ENCODE results near the gene PHACTR3.

PHACTR3 gene

GRCh38 chr20:59751075-59751711 lies 146.9 kb downstream of the PHACTR3 start:
- H3K4me1 ChIP-seq (ENCODE audit: control insufficient read depth in 1 of 2, insufficient read depth in 1 of 2, low read depth in 1 of 2, low read length in 1 of 2): no peaks in the 10 kb centered on the region
- H3K9me3 ChIP-seq: no peaks in the 10 kb centered on the region
- H3K4me3 ChIP-seq (ENCODE audit: low read depth in 1 of 2, low read length in 1 of 2): no peak overlapping the region
- TF ChIP-seq CTCF (IDR thresholded peaks at IDR 0.05): peak; percentile 20
- H3K27ac ChIP-seq: no peak overlapping the region
- H3K27me3 ChIP-seq: peaks cover 59% of the 10 kb centered on the region
- H3K36me3 ChIP-seq: no peaks in the 10 kb centered on the region

GRCh38 chr20:59752101-59752586 lies 147.8 kb downstream of the PHACTR3 start:
- H3K27me3 ChIP-seq: peaks cover 51% of the 10 kb centered on the region

GRCh38 chr20:59752704-59753460 lies 148.5 kb downstream of the PHACTR3 start:
- H3K36me3 ChIP-seq: no peaks in the 10 kb centered on the region
- no peak for TF ChIP-seq CTCF (IDR thresholded peaks at IDR 0.05)
- H3K27ac ChIP-seq: no peak overlapping the region
- H3K9me3 ChIP-seq: no peaks in the 10 kb centered on the region
- H3K4me3 ChIP-seq (ENCODE audit: low read depth in 1 of 2, low read length in 1 of 2): no peak overlapping the region
- no peaks in the 10 kb centered on the region for H3K4me1 ChIP-seq (ENCODE audit: control insufficient read depth in 1 of 2, insufficient read depth in 1 of 2, low read depth in 1 of 2, low read length in 1 of 2)
- H3K27me3 ChIP-seq: peaks cover 52% of the 10 kb centered on the region

More at GRCh38 chr20:59752101-59752586, 147.8 kb downstream of the PHACTR3 start:
- Histone ChIP-seq H3K4me1 (ENCODE audit: control insufficient read depth in 1 of 2, insufficient read depth in 1 of 2, low read depth in 1 of 2, low read length in 1 of 2) (no peaks in the 10 kb centered on the region), H3K36me3 (no peaks in the 10 kb centered on the region), H3K27ac (no peak overlapping the region), H3K4me3 (ENCODE audit: low read depth in 1 of 2, low read length in 1 of 2) (no peak overlapping the region), H3K9me3 (no peaks in the 10 kb centered on the region)
- no peak for TF ChIP-seq CTCF (IDR thresholded peaks at IDR 0.05)

- Histone ChIP-seq H3K27ac (no peak overlapping the region), H3K4me3 (ENCODE audit: low read depth in 1 of 2, low read length in 1 of 2) (no peak overlapping the region), H3K36me3 (no peaks in the 10 kb centered on the region), H3K9me3 (no peaks in the 10 kb centered on the region), H3K27me3 (peaks cover 48% of the 10 kb centered on the region), H3K4me1 (ENCODE audit: control insufficient read depth in 1 of 2, insufficient read depth in 1 of 2, low read depth in 1 of 2, low read length in 1 of 2) (no peaks in the 10 kb centered on the region)
- no peak for TF ChIP-seq CTCF (IDR thresholded peaks at IDR 0.05)
Observed at GRCh38 chr20:59753836-59754235, 149.5 kb downstream of the PHACTR3 start.

GRCh38 chr20:59754551-59754950 lies 150.2 kb downstream of the PHACTR3 start:
- Histone ChIP-seq H3K4me1 (ENCODE audit: control insufficient read depth in 1 of 2, insufficient read depth in 1 of 2, low read depth in 1 of 2, low read length in 1 of 2) (no peaks in the 10 kb centered on the region), H3K27me3 (peaks cover 51% of the 10 kb centered on the region), H3K36me3 (no peaks in the 10 kb centered on the region), H3K9me3 (no peaks in the 10 kb centered on the region), H3K4me3 (ENCODE audit: low read depth in 1 of 2, low read length in 1 of 2) (no peak overlapping the region), H3K27ac (no peak overlapping the region)
- TF ChIP-seq CTCF (IDR thresholded peaks at IDR 0.05): no peak
